GM21423 (cell line): ENCODE results near the gene FZD4.
"Not testable (repeated sequence)": the region's sequence is repeated elsewhere in the genome, so short reads cannot be mapped to it uniquely, and the experiment has no call there.

Experiments used
- ATAC-seq: cut with Tn5 transposase; IDR thresholded peaks from one replicate; pipeline ENCODE4 v1.9.1; 2021; ENCODE audit warnings: mild to moderate bottlenecking, moderate library complexity; ENCODE audit not compliant: unreplicated experiment

The FZD4 gene

DNA sequence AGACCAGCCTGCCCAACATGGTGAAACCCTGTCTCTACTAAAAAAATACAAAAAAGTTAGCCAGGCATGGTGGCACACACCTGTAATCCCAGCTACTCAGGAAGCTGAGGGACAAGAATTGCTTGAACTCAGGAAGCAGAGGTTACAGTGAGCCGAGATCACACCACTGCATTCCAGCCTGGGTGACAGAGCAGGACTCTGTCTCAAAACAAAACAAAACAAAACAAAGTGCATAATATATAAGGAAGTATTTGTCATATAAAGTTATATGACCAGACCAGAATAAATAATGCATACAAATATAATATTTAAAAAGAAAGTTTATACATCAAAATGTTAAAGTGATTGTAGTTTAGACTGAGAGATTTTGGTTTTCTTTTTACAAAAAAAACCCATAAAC is 39.3 kb downstream of the FZD4 start:
- ATAC-seq = not testable (repeated sequence)

- ATAC-seq = no peak
These were observed 40.2 kb downstream of the FZD4 start for GRCh38 chr11:86914865-86915519.

- ATAC-seq = no peak
These were observed 43.0 kb downstream of the FZD4 start for GRCh38 chr11:86912238-86912637.

- no peak for ATAC-seq
These were observed 44.6 kb downstream of the FZD4 start for GRCh38 chr11:86910592-86910991.

GRCh38 chr11:86906198-86906597 is 49.0 kb downstream of the FZD4 start:
- ATAC-seq = no peak

DNA sequence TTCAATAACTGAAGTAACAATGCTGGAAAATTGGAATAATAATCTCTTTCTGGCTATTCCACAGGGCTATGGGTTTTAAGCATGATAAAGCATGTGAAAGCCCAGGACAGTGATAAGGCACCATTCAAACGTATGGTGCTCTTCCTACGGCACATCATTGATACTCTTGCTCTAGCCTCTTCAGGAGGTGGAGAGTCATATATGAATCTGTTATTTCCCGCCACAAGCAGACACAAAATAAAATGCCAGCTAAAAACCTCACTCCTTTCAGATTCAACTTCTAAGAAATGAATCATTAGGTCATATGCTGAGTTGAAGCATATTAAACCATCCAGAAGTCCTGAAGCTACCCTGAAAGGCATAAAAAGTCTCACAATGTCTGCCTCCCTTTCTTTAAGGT is 49.9 kb downstream of the FZD4 start:
- no peak for ATAC-seq

DNA sequence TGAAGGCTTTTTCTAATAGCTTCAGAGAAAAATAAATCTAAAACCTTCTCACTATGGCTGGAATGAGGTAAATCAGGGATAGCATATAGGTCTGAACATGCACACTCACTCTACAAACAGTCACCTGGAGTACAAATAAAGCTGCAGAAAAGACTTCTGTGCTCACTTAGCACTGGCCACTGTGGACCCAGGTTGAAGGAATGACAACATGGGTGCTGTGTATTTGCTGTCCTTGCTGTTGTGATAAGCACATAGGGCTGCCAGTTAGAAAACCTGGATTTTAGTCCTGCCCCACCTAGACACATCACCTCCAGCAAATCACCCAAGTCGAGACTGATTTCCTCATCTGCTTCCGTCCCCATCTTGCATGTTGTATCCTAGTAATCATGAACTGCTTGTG is 51.2 kb downstream of the FZD4 start:
- ATAC-seq = no peak

DNA sequence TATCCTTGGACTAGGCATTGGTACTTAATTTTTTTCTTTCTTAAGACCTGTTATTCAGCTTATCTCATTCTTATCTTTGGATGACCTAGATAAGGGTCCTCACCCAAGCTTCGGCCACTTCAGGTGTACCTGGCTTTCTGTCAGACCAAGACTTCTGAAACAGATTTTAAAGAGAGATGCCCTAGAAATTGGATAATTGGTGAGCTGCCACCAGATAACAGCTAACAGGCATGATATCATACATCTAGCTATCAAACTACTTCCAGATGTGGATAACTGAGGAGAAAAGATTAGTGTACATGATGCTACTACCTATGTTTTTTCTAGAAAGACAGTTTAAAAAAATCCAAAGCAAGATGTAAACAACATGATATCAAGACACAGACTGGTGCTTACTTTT is 52.9 kb downstream of the FZD4 start:
- ATAC-seq = no peak

- ATAC-seq = no peak
These were observed 53.6 kb downstream of the FZD4 start for GRCh38 chr11:86901599-86901998.

DNA sequence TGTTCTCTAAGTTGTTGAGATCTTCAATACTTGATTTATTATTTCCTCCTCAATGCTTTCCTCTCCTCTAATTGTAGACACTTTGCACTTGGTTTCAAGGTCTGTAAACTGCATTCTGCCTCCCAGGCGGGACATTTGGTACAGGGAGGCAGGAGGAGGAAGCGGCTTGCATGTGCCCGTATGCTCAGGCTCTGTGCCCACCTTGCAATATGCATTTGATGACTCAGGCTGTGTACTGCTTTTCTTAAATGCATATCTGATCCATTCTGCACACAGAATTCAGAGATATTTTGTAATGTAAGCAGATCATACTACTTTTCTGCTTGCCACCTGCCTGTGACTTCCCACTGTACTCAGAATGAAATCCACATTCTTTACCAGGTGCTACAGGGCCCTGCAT is 55.0 kb downstream of the FZD4 start:
- no peak for ATAC-seq

- no peak for ATAC-seq
These were observed 56.5 kb downstream of the FZD4 start for GRCh38 chr11:86898689-86899088.

- no peak for ATAC-seq
These were observed 58.8 kb downstream of the FZD4 start for GRCh38 chr11:86896441-86896841.
